Measurements from ENCODE around the gene SCLY.

GRCh38 chr2:238098901-238099713 lies 38.3 kb downstream of the SCLY start:
- TF ChIP-seq CTCF (IDR thresholded peaks at IDR 0.05; ENCODE audit: poor library complexity) (no peak), EZH2 (IDR thresholded peaks at IDR 0.05; ENCODE audit: borderline replicate concordance) (no peak), EZH2phosphoT487 (IDR thresholded peaks at IDR 0.05; ENCODE audit: low read depth, severe bottlenecking, unreplicated experiment) (no peak)

All from hepatocyte (in vitro differentiated cells).